GM18951 (cell line): Measurements from ENCODE around the gene WDR73.
"Not testable (repeated sequence)": the region's sequence is repeated elsewhere in the genome, so short reads cannot be mapped to it uniquely, and the experiment has no call there.

Experiments used
- POLR2A ChIP-seq: IDR thresholded peaks from 4 replicates; pipeline ENCODE4 v1.6.1; 2011; ENCODE audit warnings: mild to moderate bottlenecking; ENCODE audit not compliant: insufficient read length, insufficient read depth; ENCODE audit errors: extremely low read depth
- in situ Hi-C: fragments of 300-500 bp; cut with MboI; formaldehyde crosslinking; loops from one replicate; pipeline ENCODE4 v1.12.0; 2022; ENCODE audit warnings: low sequenced_read_pairs, mixed read lengths, inconsistent platforms; ENCODE audit not compliant: unreplicated experiment

Gene WDR73

DNA sequence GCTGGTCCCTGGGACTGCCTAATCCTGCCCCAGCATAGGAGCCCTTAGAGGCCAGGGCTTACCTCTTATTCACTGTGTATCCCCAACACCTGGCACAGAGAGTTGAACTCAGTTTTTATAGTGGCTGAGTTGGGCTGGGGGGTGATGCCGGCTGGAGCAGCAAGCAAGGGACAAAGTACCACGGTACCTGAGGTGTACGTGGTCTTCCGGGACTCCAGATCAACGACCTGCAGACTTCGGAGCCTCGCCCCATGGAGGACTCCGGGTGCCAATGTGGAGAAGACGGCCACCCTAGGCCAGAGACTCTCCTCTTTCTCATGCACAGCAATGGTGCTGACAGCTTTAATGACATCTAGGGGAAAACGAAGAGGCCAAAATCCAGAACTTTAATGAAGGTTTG is 8.1 kb downstream of the WDR73 start:
- TF ChIP-seq POLR2A = no peak
- in situ Hi-C loops = no loop called here

DNA sequence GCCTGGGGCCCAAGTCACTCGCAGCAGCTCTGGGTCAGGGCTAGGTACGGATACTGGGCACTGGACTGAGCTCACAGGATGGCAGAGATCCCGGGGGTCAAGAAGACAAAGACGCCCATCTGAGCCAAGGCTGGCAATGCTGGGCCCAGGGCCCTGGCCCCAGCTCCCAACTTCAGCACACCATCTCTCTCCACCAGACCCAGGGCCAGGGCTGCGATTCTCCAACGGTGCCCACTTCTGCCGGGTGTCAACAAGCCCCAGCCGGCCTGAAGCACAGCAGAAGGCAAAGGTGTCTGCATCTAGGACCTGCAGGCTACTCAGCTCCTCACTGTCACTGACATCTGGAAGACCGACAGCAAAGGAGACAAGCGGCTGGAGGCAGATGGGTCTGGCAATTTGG is 8.6 kb downstream of the WDR73 start:
- in situ Hi-C loops = no loop called here
- no peak for TF ChIP-seq POLR2A

DNA sequence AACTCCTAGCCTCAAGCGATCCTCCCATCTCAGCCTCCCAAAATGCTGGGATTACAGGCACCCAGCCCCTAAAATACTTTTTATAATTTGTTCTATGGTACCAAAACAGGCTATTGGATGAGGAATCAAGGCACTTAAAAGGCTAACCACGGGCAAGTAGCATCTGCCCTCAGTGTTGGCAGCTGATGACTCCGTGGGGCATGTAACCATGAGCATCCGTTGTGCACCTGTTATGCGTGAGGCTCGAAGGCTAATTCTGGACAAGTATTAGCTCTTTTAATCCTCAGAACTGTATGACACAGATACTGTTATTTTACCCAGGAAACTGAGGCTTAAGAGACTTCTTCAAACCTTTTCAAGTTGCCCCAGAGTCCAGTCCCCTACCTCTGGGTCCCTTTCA is 10.2 kb downstream of the WDR73 start:
- in situ Hi-C loops = no loop called here

DNA sequence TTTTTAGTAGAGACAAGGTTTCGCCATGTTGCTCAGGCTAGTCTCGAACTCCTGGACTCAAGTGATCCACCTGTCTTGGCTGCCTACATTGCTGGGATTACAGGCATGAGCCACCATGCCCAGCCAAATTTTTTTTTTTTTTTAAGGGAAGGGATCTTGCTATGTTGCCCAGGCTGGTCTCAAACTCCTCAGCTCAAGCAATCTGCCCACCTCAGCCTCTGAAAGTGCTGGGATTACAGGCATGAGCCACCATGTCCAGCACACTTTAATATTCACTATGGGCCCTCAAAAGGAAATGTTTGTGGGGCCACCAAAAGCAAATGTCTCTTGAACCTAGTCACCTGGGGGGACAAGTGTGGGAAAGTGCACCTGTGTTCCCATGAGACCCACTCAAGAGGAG is 11.4 kb downstream of the WDR73 start:
- in situ Hi-C loops = not testable (repeated sequence)

More for the DNA sequence above, 10.2 kb downstream of the WDR73 start:
- TF ChIP-seq POLR2A = no peak

DNA sequence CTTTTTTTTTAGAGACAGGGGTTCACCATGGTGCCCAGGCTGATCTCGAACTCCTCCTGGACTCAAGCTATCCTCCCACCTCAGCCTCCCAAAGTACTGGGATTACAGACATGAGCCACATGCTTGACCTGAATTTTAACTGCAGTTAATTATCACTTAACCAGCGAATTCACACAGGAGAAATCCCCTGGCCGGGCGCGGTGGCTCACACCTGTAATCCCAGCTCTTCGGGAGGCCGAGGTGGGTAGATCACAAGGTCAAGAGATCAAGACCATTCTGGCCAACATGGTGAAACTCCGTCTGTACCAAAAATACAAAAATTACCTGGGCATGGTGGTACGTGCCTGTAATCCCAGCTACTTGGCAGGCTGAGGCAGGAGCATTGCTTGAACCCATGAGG is 12.2 kb downstream of the WDR73 start:
- in situ Hi-C loops = not testable (repeated sequence)

DNA sequence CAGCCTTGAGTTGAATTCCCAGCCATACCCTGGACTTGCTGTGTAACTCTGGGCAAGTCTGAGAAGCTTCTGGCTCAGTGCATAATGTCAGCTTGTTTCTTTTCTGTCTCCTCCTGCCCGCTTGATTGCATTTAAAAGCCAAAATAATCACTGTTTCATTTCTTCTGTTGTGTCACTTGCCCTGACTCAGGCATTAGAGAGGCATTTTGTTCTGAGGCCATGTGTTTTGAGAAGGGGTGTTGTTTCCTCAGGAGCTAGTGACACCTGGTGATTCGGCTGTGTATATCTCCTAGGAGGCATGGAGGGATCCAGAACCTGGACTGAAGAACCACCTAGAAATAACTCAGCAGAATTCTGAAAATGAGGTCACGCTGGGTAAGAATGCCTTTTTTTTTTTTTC is 16.0 kb downstream of the WDR73 start:
- no peak for TF ChIP-seq POLR2A
- in situ Hi-C loops = no loop called here

DNA sequence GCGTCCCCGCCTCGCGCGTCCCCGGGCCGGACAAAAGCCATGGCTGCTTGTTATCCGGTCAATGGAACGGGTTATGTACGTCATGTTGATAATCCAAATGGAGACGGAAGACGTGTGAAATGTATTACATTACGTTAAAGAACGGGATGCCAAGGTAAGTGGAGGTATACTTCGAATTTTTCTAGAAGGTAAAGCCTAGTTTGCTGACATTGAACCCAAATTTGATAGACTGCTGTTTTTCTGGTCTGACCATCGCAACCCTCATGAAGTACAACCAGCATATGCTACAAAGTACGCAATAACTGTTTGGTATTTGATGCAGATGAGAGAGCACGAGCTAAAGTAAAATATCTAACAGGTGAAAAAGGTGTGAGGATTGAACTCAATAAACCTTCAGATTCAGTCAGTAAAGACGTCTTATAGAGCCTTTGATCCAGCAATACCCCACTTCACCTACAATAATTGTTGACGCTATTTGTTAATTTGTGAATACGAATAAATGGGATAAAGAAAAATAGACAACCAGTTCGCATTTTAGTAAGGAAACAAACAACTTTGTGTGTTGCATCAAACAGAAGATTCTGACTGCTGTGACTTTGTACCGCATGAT is 19.8 kb downstream of the WDR73 start:
- no peak for TF ChIP-seq POLR2A
- in situ Hi-C loops = no loop called here

DNA sequence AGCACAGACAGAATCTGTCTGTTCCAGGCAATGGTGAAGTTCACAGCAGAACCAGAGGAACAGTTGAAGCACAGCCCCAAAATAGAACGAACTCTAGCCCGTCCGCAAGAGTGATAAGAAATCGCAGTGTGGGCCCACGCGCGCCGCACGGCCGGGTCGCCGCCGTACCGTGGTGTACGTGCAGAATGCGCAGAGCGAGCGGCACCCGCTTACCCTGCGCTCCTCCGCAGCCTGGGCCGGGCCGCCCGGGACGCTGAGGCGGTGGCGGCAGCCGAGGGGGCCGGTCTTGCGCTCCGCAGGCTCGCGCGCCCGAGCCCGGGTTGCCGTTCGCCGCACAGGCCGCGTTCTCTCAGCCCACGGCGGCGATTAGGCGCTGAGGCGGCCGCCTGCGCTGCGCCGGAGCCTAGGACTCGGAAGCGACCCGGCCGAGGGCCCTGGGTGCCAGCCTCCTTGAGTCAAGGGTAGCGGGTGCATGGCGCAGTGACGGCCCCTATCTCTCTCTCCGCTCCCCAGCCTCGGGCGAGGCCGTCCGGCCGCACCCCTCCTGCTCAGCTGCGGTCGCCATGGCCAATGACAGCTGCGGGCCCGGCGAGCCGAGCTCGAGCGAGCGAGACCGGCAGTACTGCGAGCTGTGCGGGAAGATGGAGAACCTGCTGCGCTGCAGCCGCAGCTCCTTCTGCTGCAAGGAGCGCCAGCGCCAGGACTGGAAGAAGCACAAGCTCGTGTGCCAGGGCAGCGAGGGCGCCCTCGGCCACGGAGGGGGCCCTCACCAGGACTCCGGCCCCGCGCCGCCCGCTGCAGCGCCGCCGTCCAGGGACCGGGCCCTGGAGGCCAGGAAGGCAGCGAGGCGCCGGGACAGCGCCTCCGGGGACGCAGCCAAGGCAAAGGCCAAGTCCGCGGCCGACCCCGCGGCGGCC is 20.5 kb downstream of the WDR73 start:
- in situ Hi-C loops = no loop called here
- no peak for TF ChIP-seq POLR2A

DNA sequence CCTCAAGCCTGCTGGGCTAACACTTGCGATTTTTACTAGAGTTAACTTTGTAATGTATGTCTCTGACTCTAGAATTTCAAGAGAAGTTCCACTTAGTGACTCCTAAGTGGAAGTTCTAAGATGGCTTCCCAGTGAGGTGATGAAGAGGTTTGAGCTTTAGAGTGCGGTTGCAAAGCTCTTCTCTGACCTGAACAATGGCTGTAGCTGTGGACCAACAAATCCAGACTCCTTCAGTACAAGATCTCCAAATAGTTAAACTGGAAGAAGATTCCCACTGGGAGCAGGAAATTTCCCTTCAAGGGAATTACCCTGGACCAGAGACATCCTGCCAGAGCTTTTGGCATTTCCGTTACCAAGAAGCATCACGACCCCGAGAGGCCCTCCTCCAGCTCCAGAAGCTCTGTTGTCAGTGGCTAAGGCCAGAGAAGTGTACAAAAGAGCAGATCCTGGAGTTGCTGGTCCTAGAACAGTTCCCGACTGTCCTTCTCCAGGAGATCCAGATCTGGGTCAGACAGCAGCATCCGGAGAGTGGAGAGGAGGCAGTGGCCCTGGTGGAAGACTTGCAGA is 22.3 kb downstream of the WDR73 start:
- no peak for TF ChIP-seq POLR2A
- in situ Hi-C loops = no loop called here

DNA sequence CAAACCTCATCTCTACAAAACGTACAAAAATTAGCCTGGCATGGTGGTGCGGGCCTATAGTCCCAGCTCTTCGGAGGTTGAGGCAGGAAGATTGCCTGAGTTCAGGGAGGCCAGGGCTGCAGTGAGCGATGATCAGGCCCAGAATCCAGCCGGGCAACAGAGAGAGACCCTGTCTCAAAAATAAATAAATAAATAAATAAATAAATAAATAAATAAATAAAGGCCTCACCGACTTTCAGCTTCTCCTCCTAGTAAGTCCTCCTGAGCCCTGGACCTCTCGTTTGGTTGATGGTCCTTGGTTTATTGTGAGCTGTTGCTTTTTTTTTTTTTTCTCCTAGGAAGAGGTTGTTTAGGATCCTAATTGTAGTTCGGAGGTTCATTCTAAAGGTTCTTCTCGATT is 25.1 kb downstream of the WDR73 start:
- in situ Hi-C loops = no loop called here
- no peak for TF ChIP-seq POLR2A

DNA sequence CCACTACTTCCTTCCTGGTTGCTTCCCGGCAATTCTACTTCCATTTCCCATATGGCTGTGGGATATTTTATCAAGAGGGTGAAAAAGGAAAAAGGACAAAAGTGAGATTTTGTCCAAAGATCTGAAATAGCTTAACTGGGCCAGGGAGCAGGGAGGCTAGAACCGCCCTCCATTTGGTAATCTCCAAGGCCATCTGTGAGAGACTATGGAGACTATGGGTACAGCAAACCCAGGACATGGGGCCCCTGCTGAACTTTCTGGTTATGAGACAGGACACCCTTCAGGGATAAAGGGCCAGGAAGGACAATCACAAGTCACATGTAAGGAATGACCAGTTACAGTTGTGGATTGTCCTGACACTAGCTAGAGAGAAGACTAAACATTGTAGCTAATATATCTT is 29.0 kb downstream of the WDR73 start:
- TF ChIP-seq POLR2A = no peak
- in situ Hi-C loops = no loop called here

DNA sequence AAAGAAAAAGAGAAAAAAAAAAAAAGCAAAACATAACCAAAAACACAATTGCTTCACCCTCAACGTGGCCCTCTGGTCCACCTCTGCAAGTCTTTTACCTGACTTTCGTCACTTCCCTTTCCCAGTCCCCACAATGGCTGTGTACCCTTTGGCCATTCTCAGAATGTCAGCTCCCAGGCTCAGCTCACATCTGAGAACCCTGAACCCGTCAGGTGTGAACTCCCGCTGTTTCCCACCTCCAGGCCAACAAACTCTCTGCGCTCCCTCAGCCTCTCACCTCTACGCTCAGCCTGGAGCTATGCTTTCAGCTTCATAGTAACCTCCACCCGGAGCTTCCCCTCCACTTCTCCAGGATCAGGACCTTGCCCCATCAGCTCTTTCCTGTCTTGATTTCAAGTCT is 29.7 kb downstream of the WDR73 start:
- in situ Hi-C loops = no loop called here
- no peak for TF ChIP-seq POLR2A

DNA sequence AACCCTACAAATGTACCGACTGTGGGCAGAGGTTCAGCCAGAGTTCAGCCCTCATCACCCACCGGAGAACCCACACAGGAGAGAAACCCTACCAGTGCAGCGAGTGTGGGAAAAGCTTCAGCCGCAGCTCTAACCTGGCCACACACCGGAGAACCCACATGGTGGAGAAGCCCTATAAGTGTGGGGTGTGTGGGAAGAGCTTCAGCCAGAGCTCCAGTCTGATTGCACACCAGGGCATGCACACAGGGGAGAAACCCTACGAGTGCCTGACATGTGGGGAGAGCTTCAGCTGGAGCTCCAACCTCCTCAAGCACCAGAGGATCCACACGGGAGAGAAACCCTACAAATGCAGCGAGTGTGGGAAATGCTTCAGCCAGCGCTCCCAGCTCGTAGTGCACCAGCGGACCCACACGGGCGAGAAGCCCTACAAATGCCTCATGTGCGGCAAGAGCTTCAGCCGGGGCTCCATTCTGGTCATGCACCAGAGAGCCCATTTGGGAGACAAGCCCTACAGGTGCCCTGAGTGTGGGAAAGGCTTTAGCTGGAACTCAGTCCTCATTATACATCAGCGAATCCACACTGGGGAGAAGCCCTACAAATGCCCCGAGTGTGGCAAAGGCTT is 32.6 kb downstream of the WDR73 start:
- TF ChIP-seq POLR2A = no peak
- in situ Hi-C loops = no loop called here

DNA sequence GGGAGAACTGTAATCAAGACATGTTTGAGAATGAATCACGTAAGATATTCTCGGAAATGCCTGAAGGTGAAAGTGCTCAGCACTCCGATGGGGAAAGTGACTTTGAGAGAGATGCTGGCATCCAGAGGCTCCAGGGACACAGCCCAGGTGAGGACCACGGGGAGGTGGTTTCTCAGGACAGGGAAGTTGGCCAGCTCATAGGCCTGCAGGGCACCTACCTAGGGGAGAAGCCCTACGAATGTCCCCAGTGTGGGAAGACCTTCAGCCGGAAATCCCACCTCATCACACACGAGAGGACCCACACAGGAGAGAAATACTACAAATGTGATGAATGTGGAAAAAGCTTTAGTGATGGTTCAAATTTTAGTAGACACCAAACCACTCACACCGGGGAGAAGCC is 33.5 kb downstream of the WDR73 start:
- in situ Hi-C loops = no loop called here
- no peak for TF ChIP-seq POLR2A
